GM18502 (cell line): ENCODE data around the gene JPH2.
"Not testable (repeated sequence)": the region's sequence is repeated elsewhere in the genome, so short reads cannot be mapped to it uniquely, and the experiment has no call there.

Experiments
- ATAC-seq: cut with Tn5 transposase; IDR thresholded peaks from one replicate; pipeline ENCODE4 v1.9.1; 2021; ENCODE audit warnings: mild to moderate bottlenecking; ENCODE audit not compliant: unreplicated experiment, poor library complexity

Gene JPH2

GRCh38 chr20:44187054-44187771 lies at the start of gene JPH2:
Gene JPH2 (minus strand): TSS chr20:44187188. CDS start chr20:44186705, 483 bp downstream.
- ATAC-seq: no peak

- no peak for ATAC-seq
Observed at GRCh38 chr20:44235702-44236101, 48.7 kb upstream of the JPH2 start.

- no peak for ATAC-seq
Observed at GRCh38 chr20:44234566-44235317, 47.8 kb upstream of the JPH2 start.

GRCh38 chr20:44233436-44234016 lies 46.5 kb upstream of the JPH2 start:
- no peak for ATAC-seq

GRCh38 chr20:44232469-44232856 lies 45.5 kb upstream of the JPH2 start:
- not testable (repeated sequence) for ATAC-seq

GRCh38 chr20:44231713-44232468 lies 44.9 kb upstream of the JPH2 start:
- no peak for ATAC-seq

GRCh38 chr20:44231193-44231592 lies 44.2 kb upstream of the JPH2 start:
- ATAC-seq: no peak

- no peak for ATAC-seq
Observed at GRCh38 chr20:44228465-44229258, 41.7 kb upstream of the JPH2 start.

GRCh38 chr20:44224637-44225036 lies 37.6 kb upstream of the JPH2 start:
- no peak for ATAC-seq

GRCh38 chr20:44223721-44224120 lies 36.7 kb upstream of the JPH2 start:
- no peak for ATAC-seq

GRCh38 chr20:44222633-44223368 lies 35.8 kb upstream of the JPH2 start:
- ATAC-seq: no peak

- no peak for ATAC-seq
Observed at GRCh38 chr20:44222027-44222426, 35.0 kb upstream of the JPH2 start.

GRCh38 chr20:44221368-44221954 lies 34.5 kb upstream of the JPH2 start:
- ATAC-seq: no peak

- no peak for ATAC-seq
Observed at GRCh38 chr20:44219791-44220190, 32.8 kb upstream of the JPH2 start.

- ATAC-seq: no peak
Observed at GRCh38 chr20:44219170-44219730, 32.3 kb upstream of the JPH2 start.

GRCh38 chr20:44218446-44218845 lies 31.5 kb upstream of the JPH2 start:
- ATAC-seq: no peak

GRCh38 chr20:44217342-44218092 lies 30.5 kb upstream of the JPH2 start:
- no peak for ATAC-seq

GRCh38 chr20:44215125-44215524 lies 28.1 kb upstream of the JPH2 start:
- ATAC-seq: no peak
